Osteocyte (in vitro differentiated cells): ENCODE results near the gene IGSF21. TPM values are rescaled to one million over a fixed set of nuclear protein-coding genes. Genes with fewer than 3 reads are reported as not detected.

Experiments
- DNase-seq: peaks from one replicate; pipeline ENCODE4 v3.0.0; 2021; ENCODE audit warnings: mixed read lengths; ENCODE audit not compliant: unreplicated experiment; ENCODE audit errors: extremely low spot score
- H3K27ac Mint-ChIP-seq: one replicate; pipeline ENCODE4 v1.8.0; 2021; ENCODE audit warnings: mild to moderate bottlenecking, mixed read lengths; ENCODE audit not compliant: unreplicated experiment
- H3K27me3 Mint-ChIP-seq: one replicate; pipeline ENCODE4 v1.8.0; 2021; ENCODE audit warnings: mixed read lengths; ENCODE audit not compliant: unreplicated experiment
- H3K36me3 Mint-ChIP-seq: one replicate; pipeline ENCODE4 v1.8.0; 2021; ENCODE audit warnings: mixed read lengths; ENCODE audit not compliant: unreplicated experiment
- H3K4me1 Mint-ChIP-seq: one replicate; pipeline ENCODE4 v1.8.0; 2021; ENCODE audit warnings: mixed read lengths; ENCODE audit not compliant: unreplicated experiment
- H3K4me3 Mint-ChIP-seq: one replicate; pipeline ENCODE4 v1.8.0; 2021; ENCODE audit warnings: mild to moderate bottlenecking, moderate library complexity, mixed read lengths; ENCODE audit not compliant: unreplicated experiment
- H3K9me3 Mint-ChIP-seq: one replicate; pipeline ENCODE4 v1.8.0; 2021; ENCODE audit warnings: mixed read lengths; ENCODE audit not compliant: unreplicated experiment
- CTCF ChIP-seq: fragments of 200-600 bp; sonication (generic); IDR thresholded peaks from 2 replicates; pipeline ENCODE4 v1.5.0; 2021; ENCODE audit warnings: antibody characterized with exemption, mild to moderate bottlenecking, moderate library complexity
- total RNA-seq: library from RNA; stranded (reverse); gene quantifications from 2 replicates; pipeline ENCODE4 v1.2.1, GENCODE V29; 2021

Gene IGSF21
- total RNA-seq, 1 donor from 2014 or later = not detected

- H3K36me3 Mint-ChIP-seq = no peaks in the 10 kb centered on the region
- no peaks in the 10 kb centered on the region for H3K9me3 Mint-ChIP-seq
- H3K4me3 Mint-ChIP-seq = no peak overlapping the region
- no peak for DNase-seq
- no peaks in the 10 kb centered on the region for H3K27me3 Mint-ChIP-seq
- no peak for TF ChIP-seq CTCF
- no peak overlapping the region for H3K27ac Mint-ChIP-seq
- no peaks in the 10 kb centered on the region for H3K4me1 Mint-ChIP-seq
Measured at GRCh38 chr1:18400347-18401102, 292.9 kb downstream of the IGSF21 start.

- H3K27me3 Mint-ChIP-seq = no peaks in the 10 kb centered on the region
- no peak overlapping the region for H3K4me3 Mint-ChIP-seq
- no peaks in the 10 kb centered on the region for H3K9me3 Mint-ChIP-seq
- no peaks in the 10 kb centered on the region for H3K36me3 Mint-ChIP-seq
- no peak for DNase-seq
- no peak for TF ChIP-seq CTCF
- H3K4me1 Mint-ChIP-seq = no peaks in the 10 kb centered on the region
- H3K27ac Mint-ChIP-seq = no peak overlapping the region
Measured at GRCh38 chr1:18401921-18402320, 294.3 kb downstream of the IGSF21 start.

GRCh38 chr1:18404460-18404859, 296.9 kb downstream of the IGSF21 start:
- Mint-ChIP-seq H3K36me3 (no peaks in the 10 kb centered on the region), H3K4me1 (no peaks in the 10 kb centered on the region), H3K27me3 (no peaks in the 10 kb centered on the region), H3K9me3 (no peaks in the 10 kb centered on the region), H3K27ac (no peak overlapping the region), H3K4me3 (no peak overlapping the region)
- DNase-seq = no peak
- TF ChIP-seq CTCF = no peak

GRCh38 chr1:18407166-18408045, 299.8 kb downstream of the IGSF21 start:
- Mint-ChIP-seq H3K27me3 (no peaks in the 10 kb centered on the region), H3K4me3 (no peak overlapping the region), H3K27ac (no peak overlapping the region), H3K9me3 (peaks cover 12% of the 10 kb centered on the region), H3K36me3 (no peaks in the 10 kb centered on the region), H3K4me1 (no peaks in the 10 kb centered on the region)
- no peak for TF ChIP-seq CTCF
- DNase-seq = no peak
